Gastroesophageal sphincter (tissue), 4 donors: ENCODE data around the gene MAGEL2. TPM values are rescaled to one million over a fixed set of nuclear protein-coding genes. Genes with fewer than 3 reads are reported as not detected.

Experiments
- ATAC-seq: fragments of 150-250 bp; one replicate; pipeline ENCODE4 v1.9.1; 2016; ENCODE audit warnings: mild to moderate bottlenecking, moderate library complexity
- H3K27ac ChIP-seq, 4 donors: fragments of 200-600 bp; sonication (generic) in 3 of 4; 1 replicate in 3 of 4; 2 replicates in 1 of 4; pipeline ENCODE4 v1.5.1; 2016 to 2019
- H3K27me3 ChIP-seq: fragments of 200-600 bp; sonication (generic); one replicate; pipeline ENCODE4 v1.5.1; 2019
- H3K36me3 ChIP-seq, 2 donors: fragments of 200-600 bp; sonication (generic); one replicate each; pipeline ENCODE4 v1.5.1; 2019; ENCODE audit warnings: control low read depth in 1 of 2
- H3K4me1 ChIP-seq, 3 donors: fragments of 200-600 bp; sonication (generic); 1 replicate in 2 of 3; 2 replicates in 1 of 3; pipeline ENCODE4 v1.5.1; 2016 to 2019; ENCODE audit warnings: control low read depth in 2 of 3
- H3K4me3 ChIP-seq, 2 donors: fragments of 200-600 bp; sonication (generic); one replicate each; pipeline ENCODE4 v1.5.1; 2019; ENCODE audit warnings: mild to moderate bottlenecking in 1 of 2, moderate library complexity in 1 of 2
- H3K9me3 ChIP-seq, 3 donors: fragments of 200-600 bp; sonication (generic); one replicate each; pipeline ENCODE4 v1.5.1; 2017 to 2019; ENCODE audit warnings: control low read depth in 2 of 3
- EP300 ChIP-seq: sonication (generic); formaldehyde crosslinking; IDR thresholded peaks from one replicate; pipeline ENCODE4 v1.6.1; 2017; ENCODE audit warnings: antibody characterized with exemption, mild to moderate bottlenecking
- POLR2A ChIP-seq, 2 donors: fragments of 450-650 bp; IDR thresholded peaks; one replicate each; pipeline ENCODE4 v1.6.1; 2017; ENCODE audit warnings: antibody characterized with exemption in 2 of 2, mild to moderate bottlenecking in 2 of 2, moderate library complexity in 1 of 2
- POLR2AphosphoS5 ChIP-seq: sonication (generic); formaldehyde crosslinking; IDR thresholded peaks from one replicate; pipeline ENCODE4 v1.6.1; 2017; ENCODE audit warnings: antibody characterized with exemption
- WGBS, 2 donors: methylation state at CpG; one replicate each; pipeline ENCODE4 v1.1.5; 2018; ENCODE audit warnings: low coverage in 1 of 2; 5-methylcytosine and 5-hydroxymethylcytosine counted together
- total RNA-seq, 4 donors: library from RNA; depleted of rRNA; stranded (reverse); fragments of >200 nt; gene quantifications; one replicate each; pipeline ENCODE4 v1.1.0, GENCODE V29; 2016
- TF ChIP-seq, protein P1 (sequence below), 4 experiments: fragments of 200-600 bp in 2 of 4; fragments of 450-650 bp in 2 of 4; sonication (generic) in 1 of 4; IDR thresholded peaks; one replicate each; pipeline ENCODE4 v1.5.1; 2017 to 2019; ENCODE audit warnings: antibody characterized with exemption in 4 of 4, mild to moderate bottlenecking in 2 of 4, moderate library complexity in 2 of 4

MAGEL2 gene
- total RNA-seq, 4 donors from 2014 or later, result 0.13 to 0.15 TPM; not detected in 2

- TF ChIP-seq, protein P1, sequence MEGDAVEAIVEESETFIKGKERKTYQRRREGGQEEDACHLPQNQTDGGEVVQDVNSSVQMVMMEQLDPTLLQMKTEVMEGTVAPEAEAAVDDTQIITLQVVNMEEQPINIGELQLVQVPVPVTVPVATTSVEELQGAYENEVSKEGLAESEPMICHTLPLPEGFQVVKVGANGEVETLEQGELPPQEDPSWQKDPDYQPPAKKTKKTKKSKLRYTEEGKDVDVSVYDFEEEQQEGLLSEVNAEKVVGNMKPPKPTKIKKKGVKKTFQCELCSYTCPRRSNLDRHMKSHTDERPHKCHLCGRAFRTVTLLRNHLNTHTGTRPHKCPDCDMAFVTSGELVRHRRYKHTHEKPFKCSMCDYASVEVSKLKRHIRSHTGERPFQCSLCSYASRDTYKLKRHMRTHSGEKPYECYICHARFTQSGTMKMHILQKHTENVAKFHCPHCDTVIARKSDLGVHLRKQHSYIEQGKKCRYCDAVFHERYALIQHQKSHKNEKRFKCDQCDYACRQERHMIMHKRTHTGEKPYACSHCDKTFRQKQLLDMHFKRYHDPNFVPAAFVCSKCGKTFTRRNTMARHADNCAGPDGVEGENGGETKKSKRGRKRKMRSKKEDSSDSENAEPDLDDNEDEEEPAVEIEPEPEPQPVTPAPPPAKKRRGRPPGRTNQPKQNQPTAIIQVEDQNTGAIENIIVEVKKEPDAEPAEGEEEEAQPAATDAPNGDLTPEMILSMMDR (IDR thresholded peaks at IDR 0.05), result no peak
- TF ChIP-seq EP300, result no peak
- TF ChIP-seq POLR2A (IDR thresholded peaks at IDR 0.05), result no peak
- TF ChIP-seq POLR2AphosphoS5, result no peak
- WGBS, 2 donors, result 80 to 85% methylated on average over 2 to 5 of the region's 40 CpGs
- Histone ChIP-seq H3K36me3 (no peaks in the 10 kb centered on the region), H3K4me1 (peaks cover 0 to 9% (median 0%) of the 10 kb centered on the region in 3 donors), H3K9me3 (no peaks in the 10 kb centered on the region), H3K27me3 (peaks cover 58% of the 10 kb centered on the region), H3K27ac (no peak overlapping the region), H3K4me3 (no peak overlapping the region)
- ATAC-seq, result no peak
These were observed 2.1 kb downstream of the MAGEL2 start for GRCh38 chr15:23645371-23646164.

DNA sequence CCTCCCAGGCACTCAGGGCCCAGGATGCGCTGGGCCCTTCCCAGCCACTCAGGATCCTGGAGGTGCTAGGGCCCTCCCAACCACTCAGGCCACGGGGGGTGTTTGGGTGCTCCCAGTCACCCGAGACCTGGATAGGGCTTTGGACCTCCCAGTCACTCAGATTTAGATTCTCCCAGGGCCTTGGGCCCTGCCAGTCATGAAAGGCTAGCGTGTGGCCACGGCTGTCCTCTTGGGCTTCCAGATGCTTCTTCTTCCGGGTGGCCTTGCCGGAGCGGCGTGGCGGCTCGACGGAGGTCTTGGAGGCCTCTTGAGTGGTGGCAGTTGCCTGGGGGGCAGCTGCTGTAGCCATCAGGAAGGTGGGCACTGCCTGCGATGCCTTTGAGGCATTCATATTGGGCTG lies 2.8 kb downstream of the MAGEL2 start:
- Histone ChIP-seq H3K36me3 (no peaks in the 10 kb centered on the region), H3K4me1 (peaks cover 0 to 9% (median 0%) of the 10 kb centered on the region in 3 donors), H3K27me3 (peaks cover 54% of the 10 kb centered on the region), H3K27ac (no peak overlapping the region), H3K4me3 (no peak overlapping the region), H3K9me3 (no peaks in the 10 kb centered on the region)
- no CpG with 5 or more reads among the region's 13 CpGs for WGBS, 2 donors
- TF ChIP-seq EP300 (no peak), POLR2A (IDR thresholded peaks at IDR 0.05) (no peak), POLR2AphosphoS5 (no peak)
- TF ChIP-seq, protein P1 (IDR thresholded peaks at IDR 0.05), result no peak
- ATAC-seq, result no peak

DNA sequence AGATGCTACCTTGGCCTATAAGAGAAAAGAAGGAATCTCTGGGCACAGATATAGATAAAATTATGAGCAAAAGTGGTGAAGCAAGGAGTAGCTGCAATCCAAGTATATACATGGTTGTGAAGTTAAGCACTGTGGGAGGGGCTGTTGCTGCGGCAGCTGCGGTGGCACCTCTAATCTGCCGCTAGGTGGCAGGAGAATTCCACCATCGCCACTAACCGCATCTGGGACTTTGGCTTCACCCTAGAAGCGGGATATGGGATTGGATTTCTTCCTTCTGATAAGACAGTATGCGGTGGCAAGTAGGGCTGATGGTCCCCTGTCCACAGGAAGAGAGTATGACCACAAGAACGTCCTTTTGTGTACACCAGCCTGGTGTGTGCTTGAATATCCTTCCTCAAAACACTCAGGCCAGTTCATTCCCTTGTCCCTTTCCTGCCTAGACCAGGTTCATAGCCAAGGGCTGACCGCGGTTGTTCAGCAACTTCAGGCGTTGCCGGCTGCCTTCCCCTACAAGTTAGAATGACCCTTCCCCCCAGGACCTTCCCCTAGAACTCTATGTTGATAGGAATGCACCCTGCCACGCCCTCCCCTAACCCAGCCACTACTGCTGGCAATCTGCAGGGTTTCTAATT lies 5.1 kb downstream of the MAGEL2 start:
- Histone ChIP-seq H3K4me1 (peaks cover 0 to 6% (median 0%) of the 10 kb centered on the region in 3 donors), H3K36me3 (no peaks in the 10 kb centered on the region), H3K4me3 (no peak overlapping the region), H3K27ac (no peak overlapping the region), H3K9me3 (no peaks in the 10 kb centered on the region), H3K27me3 (peaks cover 31% of the 10 kb centered on the region)
- TF ChIP-seq POLR2AphosphoS5 (no peak), EP300 (no peak), POLR2A (IDR thresholded peaks at IDR 0.05) (no peak)
- TF ChIP-seq, protein P1 (IDR thresholded peaks at IDR 0.05), result peak; percentile 59 to 83 (median 76)
- ATAC-seq, result no peak
- WGBS, 2 donors, result 7 to 16% methylated on average over 10 to 11 of the region's 13 CpGs

- Histone ChIP-seq H3K4me1 (no peaks in the 10 kb centered on the region), H3K4me3 (no peak overlapping the region), H3K27ac (no peak overlapping the region), H3K36me3 (no peaks in the 10 kb centered on the region), H3K27me3 (peaks cover 40% of the 10 kb centered on the region), H3K9me3 (no peaks in the 10 kb centered on the region)
- 80 to 100% methylated on average over 1 to 2 of the region's 8 CpGs for WGBS, 2 donors
- TF ChIP-seq POLR2A (IDR thresholded peaks at IDR 0.05), result no peak
- no peak for TF ChIP-seq POLR2AphosphoS5
- TF ChIP-seq, protein P1 (IDR thresholded peaks at IDR 0.05), result no peak
- no peak for TF ChIP-seq EP300
- ATAC-seq, result no peak
These were observed 13.5 kb downstream of the MAGEL2 start for GRCh38 chr15:23634181-23634580.
